OCI-LY1 (cell line): ENCODE results near the gene NABP2.

Experiments used
- H2AFZ ChIP-seq: fragments of 200-600 bp; sonication (generic), shearing (Covaris generic); 2 replicates; pipeline ENCODE4 v1.6.0; 2014; ENCODE audit warnings: antibody characterized with exemption, mild to moderate bottlenecking, low read length
- H3F3A ChIP-seq: fragments of 200-600 bp; sonication (generic), shearing (Covaris generic); 2 replicates; pipeline ENCODE4 v1.6.0; 2014; ENCODE audit warnings: mild to moderate bottlenecking, antibody characterized with exemption, low read length, moderate library complexity; ENCODE audit not compliant: insufficient read depth
- H3K27ac ChIP-seq: fragments of 200-600 bp; sonication (generic); 2 replicates; pipeline ENCODE4 v1.5.1; 2014; ENCODE audit warnings: low read length, mixed run types, mild to moderate bottlenecking, low read depth; ENCODE audit not compliant: poor library complexity, severe bottlenecking
- H3K27me3 ChIP-seq: fragments of 200-600 bp; sonication (generic); 2 replicates; pipeline ENCODE4 v1.6.0; 2014; ENCODE audit warnings: antibody characterized with exemption, mild to moderate bottlenecking, low read length, moderate library complexity; ENCODE audit not compliant: insufficient read depth
- H3K36me3 ChIP-seq: fragments of 200-600 bp; sonication (generic); 2 replicates; pipeline ENCODE4 v1.6.1; 2014; ENCODE audit warnings: mild to moderate bottlenecking, antibody characterized with exemption, low read length, moderate library complexity, mixed read lengths; ENCODE audit not compliant: insufficient read depth
- H3K4me1 ChIP-seq: fragments of 200-600 bp; sonication (generic); 2 replicates; pipeline ENCODE4 v1.5.1; 2014; ENCODE audit warnings: mild to moderate bottlenecking, low read length, moderate library complexity; ENCODE audit not compliant: insufficient read depth, severe bottlenecking
- H3K4me2 ChIP-seq: fragments of 200-600 bp; sonication (generic), shearing (Covaris generic); 2 replicates; pipeline ENCODE4 v1.6.1; 2014; ENCODE audit warnings: low read length
- H3K4me3 ChIP-seq: fragments of 200-600 bp; sonication (generic); 2 replicates; pipeline ENCODE4 v1.5.1; 2014; ENCODE audit warnings: low read length, low read depth, mild to moderate bottlenecking, mixed read lengths; ENCODE audit not compliant: poor library complexity, severe bottlenecking
- H3K79me2 ChIP-seq: fragments of 200-600 bp; shearing (Covaris generic); 2 replicates; pipeline ENCODE4 v1.6.1; 2016; ENCODE audit warnings: mixed run types, low read length, mixed read lengths; ENCODE audit not compliant: insufficient read depth
- H3K9ac ChIP-seq: fragments of 200-600 bp; sonication (generic), shearing (Covaris generic); 2 replicates; pipeline ENCODE4 v1.6.1; 2014; ENCODE audit warnings: mild to moderate bottlenecking, low read length, mixed read lengths
- H3K9me2 ChIP-seq: fragments of 200-600 bp; sonication (generic), shearing (Covaris generic); 2 replicates; pipeline ENCODE4 v1.6.1; 2014; ENCODE audit warnings: low read depth, mild to moderate bottlenecking, low read length, mixed read lengths
- H3K9me3 ChIP-seq: fragments of 200-600 bp; shearing (Covaris generic); 2 replicates; pipeline ENCODE4 v1.6.1; 2014; ENCODE audit warnings: low read length, mixed read lengths
- H4K20me1 ChIP-seq: fragments of 200-600 bp; sonication (generic), shearing (Covaris generic); 2 replicates; pipeline ENCODE4 v1.6.0; 2016; ENCODE audit warnings: mild to moderate bottlenecking, low read length; ENCODE audit not compliant: insufficient read depth
- CTCF ChIP-seq: fragments of 200-600 bp; sonication (generic), shearing (Covaris generic); IDR thresholded peaks from 2 replicates; pipeline ENCODE4 v1.5.1; 2017; ENCODE audit warnings: mild to moderate bottlenecking, antibody characterized with exemption, low read length, moderate library complexity, mixed read lengths
- EZH2 ChIP-seq: fragments of 200-600 bp; sonication (generic), shearing (Covaris generic); IDR thresholded peaks from 2 replicates; pipeline ENCODE4 v1.8.0; 2017; ENCODE audit warnings: borderline replicate concordance, mixed run types, mild to moderate bottlenecking, antibody characterized with exemption, low read length, moderate library complexity, mixed read lengths

NABP2 gene

GRCh38 chr12:56221232-56221756 is 2.8 kb upstream of the NABP2 start:
- Histone ChIP-seq H3K27ac (peak overlapping the region; percentile 84), H2AFZ (no peak overlapping the region)
- TF ChIP-seq CTCF (no peak), EZH2 (no peak)

GRCh38 chr12:56221757-56222530 is 2.2 kb upstream of the NABP2 start, which contains the start of gene RNF41:
Gene RNF41 (minus strand): TSS chr12:56221922. CDS start chr12:56214047, 7,875 bp downstream.
- no peaks in the 10 kb centered on the region for H3K9me2 ChIP-seq
- no peaks in the 10 kb centered on the region for H4K20me1 ChIP-seq
- H3K79me2 ChIP-seq: 0 out of 2 replicates have a peak, but pooled peaks cover 5% of the 10 kb centered on the region
- H3K9ac ChIP-seq: peak within 1 kb of the TSS; percentile 75
- H3K27me3 ChIP-seq: no peaks in the 10 kb centered on the region
- peak within 1 kb of the TSS; percentile 84 for H3K4me3 ChIP-seq
- no peaks in the 10 kb centered on the region for H3F3A ChIP-seq
- H3K36me3 ChIP-seq: peaks cover 6% of the 10 kb centered on the region; the same call in 1 of the 2 replicates
- TF ChIP-seq CTCF (no peak), EZH2 (no peak)
- no peaks in the 10 kb centered on the region for H3K9me3 ChIP-seq
- peak within 1 kb of the TSS; percentile 95 for H3K4me2 ChIP-seq
- peaks cover 42% of the 10 kb centered on the region for H3K4me1 ChIP-seq
- peak within 1 kb of the TSS; percentile 84 for H3K27ac ChIP-seq
- H2AFZ ChIP-seq: no peak within 1 kb of the TSS

More at GRCh38 chr12:56221232-56221756, 2.8 kb upstream of the NABP2 start:
- H3K4me3 ChIP-seq: peak overlapping the region; percentile 84
- H3K4me1 ChIP-seq: peaks cover 42% of the 10 kb centered on the region
- H3K27me3 ChIP-seq: no peaks in the 10 kb centered on the region
- H3K9me3 ChIP-seq: no peaks in the 10 kb centered on the region
- peak overlapping the region; percentile 75 for H3K9ac ChIP-seq
- H3K9me2 ChIP-seq: no peaks in the 10 kb centered on the region
- 0 out of 2 replicates have a peak, but pooled peaks cover 5% of the 10 kb centered on the region for H3K79me2 ChIP-seq
- peak overlapping the region; percentile 95 for H3K4me2 ChIP-seq
- no peaks in the 10 kb centered on the region for H3F3A ChIP-seq
- no peaks in the 10 kb centered on the region for H4K20me1 ChIP-seq
- H3K36me3 ChIP-seq: peaks cover 13% of the 10 kb centered on the region

GRCh38 chr12:56222531-56222895 is 1.6 kb upstream of the NABP2 start:
- Histone ChIP-seq H3K4me3 (peak overlapping the region; percentile 84), H3K9me3 (no peaks in the 10 kb centered on the region), H4K20me1 (no peaks in the 10 kb centered on the region), H3K4me2 (peak overlapping the region; percentile 95), H3F3A (no peaks in the 10 kb centered on the region), H3K9ac (peak overlapping the region; percentile 75), H3K27ac (peak overlapping the region; percentile 84), H3K79me2 (0 out of 2 replicates have a peak, but pooled peaks cover 5% of the 10 kb centered on the region), H3K4me1 (peaks cover 42% of the 10 kb centered on the region), H3K36me3 (peaks cover 4% of the 10 kb centered on the region; the same call in 1 of the 2 replicates), H3K27me3 (no peaks in the 10 kb centered on the region), H3K9me2 (no peaks in the 10 kb centered on the region), H2AFZ (no peak overlapping the region)
- TF ChIP-seq EZH2 (no peak), CTCF (no peak)
